GM19463 (cell line): ENCODE data around the gene NSUN7.

Source experiments
- ATAC-seq: cut with Tn5 transposase; IDR thresholded peaks from one replicate; pipeline ENCODE4 v1.9.1; 2021; ENCODE audit warnings: mild to moderate bottlenecking, moderate library complexity; ENCODE audit not compliant: unreplicated experiment

NSUN7 gene

DNA sequence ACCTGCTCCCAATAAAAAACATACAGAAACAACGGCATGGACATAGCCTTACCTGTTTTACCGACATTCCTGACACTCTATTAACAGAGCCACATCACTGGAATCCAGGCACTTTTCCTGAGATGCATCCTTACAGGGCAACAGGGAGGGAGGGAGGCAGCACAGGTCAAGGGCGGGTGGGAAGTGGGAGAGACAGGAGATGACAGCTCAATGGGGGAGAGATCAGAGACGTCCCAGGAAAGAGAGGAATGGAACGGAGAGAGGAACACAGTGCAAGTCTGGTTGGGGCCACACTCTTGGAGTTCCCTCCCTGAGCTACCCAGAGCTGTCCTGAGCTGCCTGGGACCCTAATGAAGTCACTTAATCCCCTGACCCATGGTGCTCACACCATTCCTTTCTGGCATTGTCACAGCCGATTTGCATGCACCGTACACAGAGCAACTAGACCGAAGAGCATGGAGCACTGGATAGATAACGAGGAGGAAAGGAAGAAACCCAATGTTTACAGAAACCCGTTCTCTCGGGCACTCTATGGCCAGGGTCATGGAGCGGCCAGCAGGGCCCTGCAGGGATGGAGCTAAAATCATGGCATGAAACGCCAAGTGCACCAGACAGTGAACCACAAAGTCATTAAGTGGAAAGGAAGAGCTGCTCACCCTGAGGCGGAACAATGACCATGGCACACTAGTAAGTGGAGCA lies 93.1 kb downstream of the NSUN7 start:
- no peak for ATAC-seq

DNA sequence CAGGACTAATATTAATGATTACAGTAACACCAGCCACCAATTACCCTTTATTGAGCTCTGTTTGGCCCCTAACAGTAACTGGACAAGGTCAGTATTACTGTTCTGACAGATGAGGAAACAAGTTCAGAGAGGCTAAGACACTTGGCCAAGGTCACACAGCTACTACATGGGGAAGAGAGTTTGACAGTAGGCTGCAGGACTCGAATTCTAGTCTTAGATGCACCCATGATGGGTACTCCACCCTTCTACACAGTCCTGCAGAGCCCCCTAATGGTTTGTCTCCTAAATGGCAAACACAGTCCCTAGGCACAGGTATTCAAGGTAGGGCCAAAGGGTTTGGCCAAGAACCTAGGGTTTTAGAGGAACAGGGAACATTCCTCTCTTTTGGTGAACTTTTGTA lies 93.9 kb downstream of the NSUN7 start:
- peak; percentile 41 for ATAC-seq

DNA sequence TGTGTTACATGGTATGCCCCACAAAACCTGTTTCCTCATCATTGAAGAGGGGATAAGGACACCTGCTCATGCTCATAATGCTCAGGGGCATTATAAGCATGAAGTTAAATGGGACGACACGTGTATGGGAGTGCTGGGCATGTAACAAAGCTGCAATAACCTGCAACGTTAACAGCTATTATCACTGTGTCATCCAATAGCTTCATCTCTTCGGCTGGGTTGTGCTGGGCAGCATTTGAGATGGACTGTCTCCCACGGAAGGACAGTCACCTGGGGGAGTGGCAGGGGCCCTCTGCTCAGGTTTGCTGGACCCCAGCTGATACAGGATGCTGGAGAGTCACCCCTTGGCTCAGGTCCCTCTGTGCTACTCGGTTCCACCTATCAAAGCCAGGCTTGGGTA lies 94.5 kb downstream of the NSUN7 start:
- no peak for ATAC-seq

DNA sequence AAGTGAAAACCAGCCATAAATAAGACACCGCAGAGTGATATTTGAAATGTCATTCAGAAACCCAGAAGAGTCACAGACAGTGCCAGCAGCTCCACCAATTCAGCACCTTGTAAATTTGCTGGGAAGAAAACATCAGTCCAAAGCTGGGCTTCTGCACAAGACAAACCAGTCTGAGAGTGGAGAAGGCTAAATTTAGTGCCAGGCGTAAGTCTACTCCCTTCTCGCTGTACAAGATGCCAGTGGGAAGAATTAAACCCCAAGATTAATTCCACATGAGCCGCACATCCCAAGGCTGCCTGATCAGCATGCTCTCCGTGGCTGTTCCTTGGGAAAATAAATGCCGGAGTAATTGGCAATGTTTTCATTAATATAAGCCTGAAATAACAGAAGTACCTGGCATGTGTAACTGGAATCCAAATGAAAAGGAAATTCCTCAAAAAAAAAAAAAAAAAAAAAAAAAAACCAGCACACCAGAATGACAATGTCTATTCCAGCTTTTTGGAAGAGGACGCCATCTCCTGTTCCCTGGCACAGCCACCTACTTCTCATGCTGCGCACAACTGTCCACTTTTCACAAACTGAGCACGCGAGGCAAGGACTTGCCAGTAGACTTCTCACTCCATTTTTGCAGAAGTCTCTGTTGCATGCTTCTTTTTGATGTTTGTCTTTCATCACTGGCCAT lies 95.5 kb downstream of the NSUN7 start:
- ATAC-seq, result no peak

DNA sequence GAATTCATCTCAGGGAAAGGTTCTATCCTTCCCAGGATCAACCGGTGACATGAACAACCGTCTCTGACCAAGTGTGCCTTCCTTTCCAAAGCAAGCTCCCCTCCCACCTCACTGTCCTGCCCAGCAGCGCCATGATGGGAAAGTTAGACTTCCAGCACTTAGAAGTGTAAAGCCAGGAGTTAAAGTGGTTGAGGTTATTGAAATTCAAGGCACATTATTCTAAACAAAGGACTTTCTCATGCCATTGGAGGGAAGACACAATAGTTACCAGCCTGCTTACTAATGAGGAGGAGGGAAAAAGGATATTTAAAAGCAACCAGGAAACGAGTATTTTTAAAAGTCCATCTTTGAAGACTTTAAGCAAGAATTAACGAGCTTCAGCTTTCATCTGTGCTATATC lies 96.8 kb downstream of the NSUN7 start:
- no peak for ATAC-seq

DNA sequence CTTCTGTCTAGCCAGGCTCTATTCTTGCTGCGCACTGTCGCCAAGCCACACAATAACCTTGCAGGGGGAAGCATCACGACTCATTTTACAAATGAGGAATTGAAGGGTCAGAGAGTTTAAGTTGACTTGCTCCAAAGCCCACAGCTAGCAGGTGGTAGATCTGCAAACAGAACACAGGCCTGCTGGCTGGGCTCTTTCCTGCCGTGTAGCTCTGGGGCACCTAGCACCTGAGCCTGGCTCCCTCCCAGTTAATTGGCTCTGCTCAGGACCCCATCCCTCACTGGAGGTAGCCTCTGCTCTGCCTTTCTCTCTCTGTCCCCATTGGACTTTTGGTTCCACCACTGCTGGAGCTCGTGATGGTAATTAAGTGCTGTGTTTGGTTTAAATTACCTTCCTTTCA lies 98.5 kb downstream of the NSUN7 start:
- ATAC-seq, result no peak

DNA sequence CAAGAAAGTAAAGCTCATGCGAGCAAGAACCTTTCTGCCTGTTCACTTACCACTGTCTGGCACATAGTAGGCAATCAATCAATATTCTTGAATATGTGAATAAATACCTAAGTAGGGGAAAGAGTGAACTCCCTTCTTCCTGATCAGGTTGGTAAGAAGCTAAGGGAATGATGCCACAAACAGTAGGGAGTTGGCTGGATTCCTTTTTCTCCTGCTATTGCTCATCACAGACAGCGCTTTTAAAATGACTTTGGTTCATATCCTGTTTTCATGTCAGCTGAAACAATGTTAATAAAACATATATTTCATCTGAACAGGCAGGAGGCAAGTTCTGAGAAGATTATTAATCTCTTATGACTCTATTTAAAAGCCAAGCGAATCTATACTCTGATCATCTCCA lies 99.2 kb downstream of the NSUN7 start:
- ATAC-seq, result no peak

DNA sequence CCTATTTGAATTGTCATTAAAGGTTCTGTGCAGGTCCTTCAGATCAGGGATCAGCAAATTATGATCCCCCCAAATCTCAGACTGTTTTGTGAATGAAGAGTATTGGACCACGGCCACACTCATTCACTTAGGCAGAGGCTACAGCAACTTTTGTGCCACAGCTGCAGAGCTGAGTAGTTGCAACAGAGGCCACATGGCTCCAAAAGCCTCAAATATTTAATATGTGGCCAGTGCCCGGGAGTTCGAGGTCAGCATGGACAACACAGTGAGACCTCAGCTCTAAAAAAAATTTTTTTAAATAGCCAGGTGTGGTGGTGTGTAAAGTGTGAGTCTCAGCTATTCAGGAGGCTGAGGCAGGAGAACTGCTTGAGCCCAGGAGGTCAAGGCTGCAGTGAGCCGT lies 100.7 kb downstream of the NSUN7 start:
- ATAC-seq, result no peak

DNA sequence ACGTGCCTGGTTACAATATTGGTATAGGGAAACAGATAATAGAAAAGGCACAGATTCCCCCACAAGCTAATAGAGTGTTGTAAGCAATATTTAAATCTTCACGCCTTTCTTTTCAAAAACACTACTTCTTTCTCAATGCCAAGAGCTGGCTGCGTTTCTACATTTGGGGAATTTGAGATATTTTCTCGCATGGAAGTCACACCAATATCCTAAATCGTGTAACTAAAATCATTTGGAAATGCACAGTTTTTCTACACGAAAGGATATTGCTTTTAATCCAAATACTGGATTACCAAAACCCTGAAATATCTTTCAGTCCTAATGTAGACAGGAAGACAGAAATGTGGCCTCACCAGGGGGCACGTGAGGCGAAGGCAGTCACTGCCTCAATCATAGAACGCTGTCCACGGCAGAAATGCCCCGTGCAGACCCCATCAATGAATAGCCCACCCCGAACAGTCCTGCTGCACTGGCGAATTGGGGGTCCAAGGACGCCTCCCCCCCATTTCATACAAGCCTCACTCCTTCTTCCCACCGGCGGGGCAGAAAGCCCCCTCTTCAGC lies 106.6 kb downstream of the NSUN7 start:
- no peak for ATAC-seq

DNA sequence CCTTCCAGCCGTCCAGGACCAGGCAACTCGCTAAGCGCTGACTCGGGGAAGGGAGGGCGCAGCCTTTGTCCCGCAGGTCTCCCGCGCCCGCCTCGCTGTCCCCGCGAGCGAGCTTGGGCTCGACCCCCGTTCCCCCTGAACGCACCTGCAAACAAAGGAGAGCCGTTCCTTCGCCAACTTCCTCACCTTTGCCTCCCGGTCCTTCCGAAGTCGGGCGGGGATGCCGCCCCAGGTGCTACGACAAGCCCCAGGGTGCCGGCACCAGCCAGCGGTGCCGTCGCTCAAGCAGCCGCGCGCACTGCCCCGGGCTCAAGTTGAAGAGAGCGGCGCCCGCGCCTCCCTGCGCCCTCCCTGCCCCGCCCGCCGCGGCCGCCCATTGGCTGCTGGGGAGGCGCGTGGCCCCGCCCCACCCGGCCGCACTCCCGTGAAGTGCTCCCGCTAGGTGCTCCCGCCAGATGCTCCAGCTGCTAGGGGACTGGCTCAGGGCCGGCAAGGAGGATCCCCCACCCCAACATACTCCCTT lies 107.1 kb downstream of the NSUN7 start:
- peak; percentile 96 for ATAC-seq

DNA sequence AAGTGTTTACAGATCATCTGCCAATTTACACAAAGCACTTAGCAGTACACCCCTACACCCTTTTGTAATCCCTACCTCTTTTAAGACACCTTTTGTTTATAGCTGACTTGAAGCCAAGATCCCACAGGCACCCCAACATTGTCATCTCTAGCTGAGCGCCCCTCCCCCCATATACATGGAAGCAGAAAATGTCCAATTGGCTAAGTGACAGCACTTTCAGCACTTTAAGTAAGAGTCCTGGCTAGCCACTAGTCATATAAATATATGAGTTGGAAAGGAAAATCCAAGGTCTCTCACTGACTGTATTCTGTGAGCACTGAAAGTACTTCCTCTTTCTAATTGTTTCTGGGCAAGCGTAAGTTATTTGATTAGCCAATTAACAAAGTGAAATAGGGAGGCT lies 108.2 kb downstream of the NSUN7 start:
- no peak for ATAC-seq

DNA sequence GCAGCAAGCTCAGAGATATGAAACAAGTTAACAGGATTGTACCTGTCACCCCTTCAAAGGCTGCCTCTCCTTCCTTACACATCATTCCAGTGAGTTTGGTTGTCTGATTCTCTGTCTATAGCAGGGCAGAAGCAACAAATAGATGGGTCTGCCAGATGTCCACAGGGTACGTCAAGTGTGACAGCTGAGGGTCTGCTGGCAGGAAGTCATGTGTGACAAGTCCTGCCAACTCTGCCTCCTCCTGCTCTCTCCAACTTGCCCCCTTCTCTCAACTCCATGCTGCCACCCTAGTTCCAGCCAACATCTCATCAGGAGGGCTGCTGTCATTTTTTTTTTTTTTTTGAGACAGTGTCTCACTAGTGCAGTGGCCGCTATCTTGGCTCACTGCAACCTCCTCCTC lies 109.2 kb downstream of the NSUN7 start:
- ATAC-seq, result no peak
